Naive thymus-derived CD4-positive, alpha-beta T cell (primary cell): ENCODE results near the gene SHC2. TPM values are rescaled to one million over a fixed set of nuclear protein-coding genes. Genes with fewer than 3 reads are reported as not detected.

ENCODE experiments used
- ATAC-seq: fragments of 150-1000 bp; cut with Tn5 transposase; 2 replicates; pipeline ENCODE4 v1.10.0; 2021; ENCODE audit warnings: mild to moderate bottlenecking, moderate library complexity
- CTCF ChIA-PET: fragments of 350-600 bp; sonication (Branson Sonifier 250); formaldehyde crosslinking; loops from one replicate; lab custom pipeline; 2021; ENCODE audit warnings: antibody characterized with exemption; lab: Charles Lee
- POLR2A ChIA-PET: fragments of 350-600 bp; sonication (Branson Sonifier 250); formaldehyde crosslinking; loops from one replicate; lab custom pipeline; 2021; ENCODE audit warnings: antibody characterized with exemption, inconsistent platforms; lab: Charles Lee
- DNase-seq, 9 donors: peaks; one replicate each; pipeline versions ENCODE4 v3.0.0 to v3.0.0-alpha.2; 2020 to 2022; ENCODE audit warnings: mixed read lengths in 1 of 9
- H3K27ac ChIP-seq: one replicate; pipeline ENCODE4 v1.7.0; 2013; ENCODE audit warnings: mild to moderate bottlenecking, low read depth, low read length, moderate library complexity
- H3K27me3 ChIP-seq, 2 donors: one replicate each; pipeline ENCODE4 v1.7.0; 2013; ENCODE audit warnings: low read length in 2 of 2, mild to moderate bottlenecking in 2 of 2, moderate library complexity in 2 of 2; ENCODE audit not compliant: control insufficient read depth in 2 of 2, insufficient read depth in 2 of 2
- H3K36me3 ChIP-seq, 3 experiments: 1 replicate in 2 of 3; 2 replicates in 1 of 3; pipeline ENCODE4 v1.7.0; 2013; ENCODE audit warnings: low read length in 3 of 3, mild to moderate bottlenecking in 3 of 3, moderate library complexity in 1 of 3; ENCODE audit not compliant: insufficient read depth in 3 of 3, control insufficient read depth in 2 of 3
- H3K4me1 ChIP-seq, 2 donors: one replicate each; pipeline ENCODE4 v1.7.0; 2013; ENCODE audit warnings: low read length in 2 of 2, mild to moderate bottlenecking in 2 of 2, moderate library complexity in 1 of 2; ENCODE audit not compliant: control insufficient read depth in 2 of 2, insufficient read depth in 2 of 2
- H3K4me3 ChIP-seq: 2 replicates; pipeline ENCODE4 v1.7.0; 2013; ENCODE audit warnings: mild to moderate bottlenecking, low read length
- H3K9me3 ChIP-seq, 3 experiments: 1 replicate in 2 of 3; 2 replicates in 1 of 3; pipeline ENCODE4 v1.7.0; 2013; ENCODE audit warnings: low read length in 3 of 3; ENCODE audit not compliant: control insufficient read depth in 2 of 3
- H3K27ac Mint-ChIP-seq, 9 donors: one replicate each; pipeline ENCODE4 v1.8.0; 2020 to 2022; ENCODE audit warnings: mixed read lengths in 9 of 9, mild to moderate bottlenecking in 8 of 9, moderate library complexity in 5 of 9, inconsistent platforms in 2 of 9
- H3K27me3 Mint-ChIP-seq, 5 donors: one replicate each; pipeline ENCODE4 v1.8.0; 2021 to 2022; ENCODE audit warnings: mixed read lengths in 5 of 5, mild to moderate bottlenecking in 1 of 5
- H3K36me3 Mint-ChIP-seq, 5 donors: one replicate each; pipeline ENCODE4 v1.8.0; 2020 to 2022; ENCODE audit warnings: mixed read lengths in 5 of 5, mild to moderate bottlenecking in 3 of 5, inconsistent platforms in 1 of 5
- H3K4me1 Mint-ChIP-seq, 7 donors: one replicate each; pipeline ENCODE4 v1.8.0; 2020 to 2022; ENCODE audit warnings: mixed read lengths in 7 of 7, mild to moderate bottlenecking in 3 of 7, inconsistent platforms in 1 of 7
- H3K4me3 Mint-ChIP-seq, 10 donors: one replicate each; pipeline ENCODE4 v1.8.0; 2020 to 2022; ENCODE audit warnings: mild to moderate bottlenecking in 10 of 10, mixed read lengths in 10 of 10, moderate library complexity in 6 of 10, inconsistent platforms in 2 of 10
- H3K9me3 Mint-ChIP-seq, 11 donors: one replicate each; pipeline ENCODE4 v1.8.0; 2020 to 2022; ENCODE audit warnings: mixed read lengths in 11 of 11, mild to moderate bottlenecking in 4 of 11, inconsistent platforms in 1 of 11, moderate library complexity in 1 of 11
- intact Hi-C, 2 donors: fragments of 100-400 bp; cut with micrococcal nuclease; formaldehyde crosslinking; loops; one replicate each; pipeline ENCODE4 v1.15.1; 2023
- polyA plus RNA-seq, 2 donors: library from polyadenylated mRNA; unstranded; fragments of 300-500 nt; fragmentation: Illumina TruSeq; gene quantifications; one replicate each; pipeline ENCODE4 v1.2.3, GENCODE V29; 2021
- total RNA-seq, 6 experiments: library from RNA in 5 of 6; stranded (reverse) in 5 of 6; gene quantifications; 1 replicate in 5 of 6; 2 replicates in 1 of 6; pipeline ENCODE4 v1.2.3 and lab custom pipeline; 2021 to 2026

Gene SHC2
- total and polyA plus RNA-seq, 7 experiments from 2014 or later = 0.82 to 2.3 (median 2.1) TPM; not detected in 4

DNA sequence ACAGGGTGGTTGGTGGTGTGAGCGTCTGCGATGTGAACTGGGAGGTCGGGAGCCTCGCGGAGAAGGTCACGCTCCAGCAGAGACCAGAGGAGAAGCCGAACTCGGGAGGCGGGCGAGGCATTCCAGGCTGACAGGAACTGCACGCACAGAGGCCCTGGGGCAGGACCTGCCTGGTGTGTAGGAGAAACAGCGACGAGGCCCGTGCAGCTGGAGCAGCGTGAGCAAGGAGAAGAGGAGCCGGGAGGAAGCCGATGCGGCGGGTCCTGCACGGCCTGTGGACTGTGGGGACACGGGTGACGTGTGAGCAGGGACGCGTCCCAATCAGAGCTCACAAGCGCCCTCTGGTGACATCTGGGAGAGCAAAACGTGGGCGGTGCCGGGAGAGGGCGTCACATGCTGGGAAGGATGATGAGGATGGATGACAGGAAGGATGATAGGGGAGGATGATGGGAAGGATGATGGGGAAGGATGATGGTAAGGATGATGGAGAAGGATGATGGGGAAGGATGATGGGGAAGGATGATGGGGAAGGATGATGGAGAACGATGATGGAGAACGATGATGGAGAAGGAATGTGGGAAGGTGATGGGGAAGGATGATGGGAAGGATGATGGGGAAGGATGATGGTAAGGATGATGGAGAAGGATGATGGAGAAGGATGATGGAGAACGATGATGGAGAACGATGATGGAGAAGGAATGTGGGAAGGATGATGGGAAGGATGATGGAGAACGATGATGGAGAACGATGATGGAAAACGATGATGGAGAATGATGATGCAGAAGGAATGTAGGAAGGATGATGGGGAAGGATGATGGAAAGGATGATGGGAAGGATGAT, 19.4 kb upstream of the SHC2 start:
- ChIA-PET CTCF (no interaction called here), POLR2A (no interaction called here)
- H3K27ac ChIP-seq = no peak overlapping the region
- H3K36me3 Mint-ChIP-seq = peaks cover 0 to 14% (median 0%) of the 10 kb centered on the region in 5 donors
- no peaks in the 10 kb centered on the region for H3K36me3 ChIP-seq
- H3K9me3 Mint-ChIP-seq = peaks cover 0 to 21% (median 9%) of the 10 kb centered on the region in 11 donors
- H3K4me1 Mint-ChIP-seq = peaks cover 6 to 16% (median 10%) of the 10 kb centered on the region in 7 donors
- H3K9me3 ChIP-seq = peaks cover 0 to 13% (median 0%) of the 10 kb centered on the region in 3 experiments
- intact Hi-C loops = loop anchor here in 1 of 2 donors (1.0 kb wide), 1 partner anchor 26 kb away; no protein-coding TSS in a partner anchor
- DNase-seq = peak in 5 of 9 donors; percentile 35 to 47 (median 45)
- H3K27ac Mint-ChIP-seq = peak overlapping the region in 8 of 9 donors; percentile 83 to 93 (median 90)
- no peak overlapping the region for H3K4me3 ChIP-seq
- peak; percentile 56 for ATAC-seq
- peaks cover 0 to 19% (median 7%) of the 10 kb centered on the region in 5 donors for H3K27me3 Mint-ChIP-seq
- H3K27me3 ChIP-seq = peaks cover 0 to 4% of the 10 kb centered on the region in 2 donors
- H3K4me1 ChIP-seq = no peaks in the 10 kb centered on the region
- peak overlapping the region in 9 of 10 donors; percentile 43 to 81 (median 77) for H3K4me3 Mint-ChIP-seq

- ChIA-PET CTCF (no interaction called here), POLR2A (no interaction called here)
- H3K27me3 Mint-ChIP-seq = peaks cover 0 to 14% (median 5%) of the 10 kb centered on the region in 5 donors
- no peaks in the 10 kb centered on the region for H3K36me3 ChIP-seq
- H3K4me3 ChIP-seq = no peak overlapping the region
- peaks cover 0 to 13% (median 0%) of the 10 kb centered on the region in 3 experiments for H3K9me3 ChIP-seq
- no peaks in the 10 kb centered on the region for H3K4me1 ChIP-seq
- peak overlapping the region in 1 of 9 donors; percentile 28 for H3K27ac Mint-ChIP-seq
- intact Hi-C loops = no loop called here
- DNase-seq (no peak), ATAC-seq (no peak)
- H3K4me1 Mint-ChIP-seq = peaks cover 6 to 16% (median 11%) of the 10 kb centered on the region in 7 donors
- H3K9me3 Mint-ChIP-seq = peaks cover 0 to 21% (median 9%) of the 10 kb centered on the region in 11 donors
- H3K27me3 ChIP-seq = peaks cover 0 to 4% of the 10 kb centered on the region in 2 donors
- H3K4me3 Mint-ChIP-seq = no peak overlapping the region
- H3K36me3 Mint-ChIP-seq = peaks cover 0 to 14% (median 0%) of the 10 kb centered on the region in 5 donors
- no peak overlapping the region for H3K27ac ChIP-seq
Observed at GRCh38 chr19:478976-479375, 18.1 kb upstream of the SHC2 start.

DNA sequence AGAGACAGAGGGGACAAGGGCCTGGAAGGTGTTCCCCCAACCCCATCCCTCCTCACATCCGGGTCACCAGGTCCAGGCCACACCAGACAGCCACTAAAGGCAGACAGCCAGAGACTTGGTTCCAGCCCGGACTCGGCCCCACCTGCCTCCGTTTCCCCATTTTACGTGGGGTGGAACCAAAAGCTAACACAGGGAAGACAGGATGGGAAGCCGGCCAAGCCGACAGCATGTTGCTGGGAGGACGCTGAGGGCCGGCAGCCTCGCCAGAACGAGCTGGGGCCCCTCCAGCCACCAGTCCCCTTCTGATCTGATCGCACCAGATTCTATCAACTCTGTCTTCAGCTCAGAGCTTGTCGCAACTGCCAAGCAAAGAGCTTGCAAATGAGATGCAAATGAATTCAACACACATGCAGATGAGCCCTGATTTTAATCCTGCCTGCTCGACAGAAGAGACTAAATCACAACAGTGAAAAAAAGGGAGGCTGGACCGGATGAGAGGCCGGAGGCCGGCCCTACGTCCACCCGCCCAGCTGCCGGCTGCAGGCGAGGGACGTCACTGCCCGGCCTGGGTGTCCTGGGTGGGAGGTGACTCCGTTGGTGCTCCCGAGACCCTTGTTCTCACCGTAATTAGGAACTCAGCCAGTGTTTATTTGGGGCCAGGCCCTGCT, 17.5 kb upstream of the SHC2 start:
- no peak overlapping the region for H3K27ac Mint-ChIP-seq
- ATAC-seq (no peak), DNase-seq (no peak)
- peaks cover 6 to 16% (median 11%) of the 10 kb centered on the region in 7 donors for H3K4me1 Mint-ChIP-seq
- H3K36me3 Mint-ChIP-seq = peaks cover 0 to 14% (median 0%) of the 10 kb centered on the region in 5 donors
- intact Hi-C loops = no loop called here
- ChIA-PET CTCF (no interaction called here), POLR2A (no interaction called here)
- no peak overlapping the region for H3K4me3 Mint-ChIP-seq
- Histone ChIP-seq H3K27me3 (peaks cover 0 to 4% of the 10 kb centered on the region in 2 donors), H3K36me3 (no peaks in the 10 kb centered on the region), H3K4me3 (no peak overlapping the region), H3K4me1 (no peaks in the 10 kb centered on the region), H3K9me3 (peaks cover 0 to 13% (median 0%) of the 10 kb centered on the region in 3 experiments), H3K27ac (no peak overlapping the region)
- peaks cover 0 to 14% (median 5%) of the 10 kb centered on the region in 5 donors for H3K27me3 Mint-ChIP-seq
- peaks cover 0 to 21% (median 9%) of the 10 kb centered on the region in 11 donors for H3K9me3 Mint-ChIP-seq

DNA sequence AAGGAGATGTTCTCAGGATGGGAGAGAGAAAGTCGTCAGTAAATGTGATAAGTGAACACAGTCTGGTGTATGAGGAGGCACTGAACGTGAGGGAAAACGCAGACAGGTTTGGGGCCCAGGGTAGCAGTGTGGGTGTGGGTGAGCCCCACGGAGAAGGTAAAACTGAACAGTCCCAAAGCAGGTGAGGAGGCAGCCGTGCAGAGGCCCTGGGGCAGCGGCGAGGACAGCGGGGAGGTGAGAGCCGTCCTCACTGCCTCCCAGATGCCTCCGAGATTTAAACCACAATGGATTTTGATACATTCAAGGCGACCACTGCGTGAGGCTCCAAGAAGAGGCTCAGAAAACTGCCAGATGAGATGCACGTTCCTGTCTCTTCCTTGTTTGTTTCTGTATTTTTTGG, 14.5 kb upstream of the SHC2 start:
- Mint-ChIP-seq H3K36me3 (peaks cover 0 to 6% (median 0%) of the 10 kb centered on the region in 5 donors), H3K4me1 (peaks cover 5 to 10% (median 6%) of the 10 kb centered on the region in 7 donors), H3K9me3 (peaks cover 0 to 8% (median 2%) of the 10 kb centered on the region in 11 donors), H3K4me3 (no peak overlapping the region), H3K27ac (no peak overlapping the region), H3K27me3 (peaks cover 0 to 8% (median 3%) of the 10 kb centered on the region in 5 donors)
- no peaks in the 10 kb centered on the region for H3K27me3 ChIP-seq
- CTCF ChIA-PET = no interaction called here
- H3K9me3 ChIP-seq = peaks cover 0 to 2% (median 0%) of the 10 kb centered on the region in 3 experiments
- ATAC-seq (no peak), DNase-seq (no peak)
- no peak overlapping the region for H3K27ac ChIP-seq
- intact Hi-C loops = no loop called here
- H3K4me3 ChIP-seq = no peak overlapping the region
- no peaks in the 10 kb centered on the region for H3K36me3 ChIP-seq
- no peaks in the 10 kb centered on the region for H3K4me1 ChIP-seq
- POLR2A ChIA-PET = no interaction called here

DNA sequence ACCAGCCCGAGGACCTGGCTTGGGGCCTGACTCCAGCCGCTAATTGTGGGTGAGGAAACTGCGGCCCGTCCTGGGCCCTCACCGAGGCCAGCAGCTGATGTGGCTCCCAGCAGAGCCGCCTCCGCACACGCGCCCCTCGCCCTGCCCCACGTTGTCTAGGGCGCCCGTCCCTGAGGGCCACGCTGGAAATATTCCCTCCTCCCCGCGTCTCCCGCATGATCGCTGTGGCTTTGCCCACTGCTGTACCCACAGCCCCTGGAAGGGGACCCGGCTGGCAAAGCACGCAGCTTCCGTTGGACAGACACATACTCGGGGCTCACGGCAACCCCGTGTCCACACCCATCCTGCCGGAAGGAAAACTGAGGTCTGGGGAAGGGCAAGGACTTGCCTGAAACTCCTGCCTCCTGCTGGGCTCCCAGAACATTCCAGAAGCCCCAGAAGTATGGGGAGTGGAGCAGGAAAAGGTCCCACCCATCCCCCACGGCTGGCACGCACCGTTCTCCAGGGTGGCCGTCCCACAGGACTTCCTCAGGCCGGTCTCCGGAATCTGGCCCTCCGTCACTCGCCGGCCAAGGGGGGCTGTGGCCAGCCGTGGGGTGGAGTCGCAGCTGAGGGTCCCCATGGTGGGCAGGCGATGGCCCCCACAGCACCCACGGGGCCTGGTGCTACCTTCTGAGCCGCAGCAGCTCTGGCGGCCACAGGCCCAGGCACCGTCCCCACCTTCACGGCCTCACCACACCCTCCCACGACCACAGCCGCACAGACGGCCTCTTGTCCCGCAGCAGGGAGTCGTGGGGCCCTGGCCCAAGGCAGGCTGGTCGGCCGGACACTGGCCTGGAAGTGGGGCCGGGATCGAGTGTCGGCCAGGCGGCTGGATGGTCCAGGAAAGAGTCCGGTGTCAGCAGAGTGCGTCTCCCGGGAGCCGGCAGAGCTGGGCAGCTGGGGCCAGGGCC, 13.6 kb upstream of the SHC2 start:
- H3K4me3 ChIP-seq = no peak overlapping the region
- no peaks in the 10 kb centered on the region for H3K36me3 ChIP-seq
- H3K27ac Mint-ChIP-seq = no peak overlapping the region
- H3K4me1 Mint-ChIP-seq = peaks cover 0 to 5% (median 0%) of the 10 kb centered on the region in 7 donors
- no peaks in the 10 kb centered on the region for H3K36me3 Mint-ChIP-seq
- ChIA-PET CTCF (no interaction called here), POLR2A (no interaction called here)
- no peak for ATAC-seq
- no peak for DNase-seq
- no peaks in the 10 kb centered on the region for H3K9me3 ChIP-seq
- peaks cover 0 to 2% (median 0%) of the 10 kb centered on the region in 11 donors for H3K9me3 Mint-ChIP-seq
- no peaks in the 10 kb centered on the region for H3K4me1 ChIP-seq
- H3K27ac ChIP-seq = no peak overlapping the region
- H3K4me3 Mint-ChIP-seq = no peak overlapping the region
- intact Hi-C loops = no loop called here
- peaks cover 0 to 8% (median 0%) of the 10 kb centered on the region in 5 donors for H3K27me3 Mint-ChIP-seq
- H3K27me3 ChIP-seq = no peaks in the 10 kb centered on the region
